Liver (tissue), 9 donors: Measurements from ENCODE around the gene RELCH. TPM values are rescaled to one million over a fixed set of nuclear protein-coding genes. Genes with fewer than 3 reads are reported as not detected.

Experiments
- DNase-seq: peaks from one replicate; pipeline ENCODE4 v3.0.0-alpha.2; 2017; ENCODE audit warnings: low spot score
- H3K27ac ChIP-seq, 2 donors: one replicate each; pipeline ENCODE4 v1.7.0; 2013; ENCODE audit warnings: inconsistent platforms in 2 of 2, low read length in 2 of 2, control low read depth in 1 of 2, low read depth in 1 of 2, mild to moderate bottlenecking in 1 of 2
- H3K27me3 ChIP-seq, 4 donors: one replicate each; pipeline versions ENCODE4 v1.6.1 to v1.7.0; 2013; ENCODE audit warnings: low read length in 3 of 4, inconsistent platforms in 1 of 4, mild to moderate bottlenecking in 1 of 4, moderate library complexity in 1 of 4; ENCODE audit not compliant: control insufficient read depth in 4 of 4, insufficient read depth in 4 of 4
- H3K36me3 ChIP-seq, 4 donors: one replicate each; pipeline versions ENCODE4 v1.6.1 to v1.7.0; 2013; ENCODE audit warnings: low read length in 3 of 4, mild to moderate bottlenecking in 3 of 4, low read depth in 1 of 4, moderate library complexity in 1 of 4; ENCODE audit not compliant: control insufficient read depth in 4 of 4, insufficient read depth in 3 of 4
- H3K4me1 ChIP-seq, 4 donors: one replicate each; pipeline versions ENCODE4 v1.6.1 to v1.7.0; 2013; ENCODE audit warnings: low read length in 3 of 4, mild to moderate bottlenecking in 3 of 4, moderate library complexity in 1 of 4; ENCODE audit not compliant: control insufficient read depth in 4 of 4, insufficient read depth in 4 of 4
- H3K4me3 ChIP-seq, 3 donors: one replicate each; pipeline versions ENCODE4 v1.6.1 to v1.7.0; 2013; ENCODE audit warnings: low read length in 3 of 3, control low read depth in 1 of 3, low read depth in 1 of 3, mild to moderate bottlenecking in 1 of 3
- H3K9ac ChIP-seq, 2 donors: one replicate each; pipeline ENCODE4 v1.7.0; 2013; ENCODE audit warnings: low read length in 2 of 2, mild to moderate bottlenecking in 2 of 2, moderate library complexity in 2 of 2, control low read depth in 1 of 2, low read depth in 1 of 2
- H3K9me3 ChIP-seq, 4 donors: one replicate each; pipeline versions ENCODE4 v1.6.1 to v1.7.0; 2013; ENCODE audit warnings: low read length in 3 of 4; ENCODE audit not compliant: control insufficient read depth in 4 of 4
- EGR1 ChIP-seq, 2 donors: IDR thresholded peaks; 2 replicates each; pipeline ENCODE4 v1.6.1; 2016 to 2018; ENCODE audit warnings: antibody characterized with exemption in 2 of 2, low read depth in 2 of 2
- FOXA2 ChIP-seq: IDR thresholded peaks from 2 replicates; pipeline ENCODE4 v1.6.1; 2016; ENCODE audit warnings: antibody characterized with exemption
- GABPA ChIP-seq, 2 donors: IDR thresholded peaks in 1 of 2; conservative IDR thresholded peaks in 1 of 2; 2 replicates each; pipeline ENCODE4 v1.6.1; 2016; ENCODE audit warnings: antibody characterized with exemption in 2 of 2, mild to moderate bottlenecking in 1 of 2, moderate library complexity in 1 of 2
- HNF4G ChIP-seq: IDR thresholded peaks from 2 replicates; pipeline ENCODE4 v1.6.1; 2016; ENCODE audit warnings: antibody characterized with exemption
- JUND ChIP-seq, 2 donors: IDR thresholded peaks; 2 replicates each; pipeline ENCODE4 v1.6.1; 2016; ENCODE audit warnings: antibody characterized with exemption in 2 of 2
- NR2F2 ChIP-seq: IDR thresholded peaks from 2 replicates; pipeline ENCODE4 v1.6.1; 2016; ENCODE audit warnings: antibody characterized with exemption
- RXRA ChIP-seq, 2 donors: IDR thresholded peaks; 2 replicates each; pipeline ENCODE4 v1.6.1; 2017 to 2018; ENCODE audit warnings: antibody characterized with exemption in 2 of 2, mild to moderate bottlenecking in 1 of 2
- SP1 ChIP-seq: IDR thresholded peaks from 2 replicates; pipeline ENCODE4 v1.6.1; 2018; ENCODE audit warnings: antibody characterized with exemption, mild to moderate bottlenecking
- TAF1 ChIP-seq: conservative IDR thresholded peaks from 2 replicates; pipeline ENCODE4 v1.6.1; 2016; ENCODE audit warnings: antibody characterized with exemption, mild to moderate bottlenecking
- YY1 ChIP-seq: IDR thresholded peaks from 2 replicates; pipeline ENCODE4 v1.6.1; 2016; ENCODE audit warnings: antibody characterized with exemption, mild to moderate bottlenecking
- WGBS: extraction: QIAGEN DNeasy Blood & Tissue Kit; methylation state at CpG from one replicate; pipeline ENCODE4 v1.1.7; 2013; 5-methylcytosine and 5-hydroxymethylcytosine counted together
- polyA plus RNA-seq, 2 donors: library from polyadenylated mRNA; stranded (reverse) in 1 of 2; unstranded in 1 of 2; fragments of 200-250 nt in 1 of 2; fragments of >200 nt in 1 of 2; fragmentation: Nextera tagmentation in 1 of 2; extraction: Ambion mirVana in 1 of 2; gene quantifications; one replicate each; pipeline versions ENCODE4 v1.2.1 to v1.2.3, GENCODE V29; 2013 to 2015
- total RNA-seq, 2 donors: library from RNA; depleted of rRNA; stranded (reverse); fragments of >200 nt; gene quantifications; one replicate each; pipeline ENCODE4 v1.2.3, GENCODE V29; 2014
- TF ChIP-seq, protein P1 (sequence below): fragments of 150-350 bp; IDR thresholded peaks from 2 replicates; pipeline ENCODE4 v1.5.1; 2017; ENCODE audit warnings: improper control_type of control experiment, low read depth, low read length; ENCODE audit not compliant: missing input control
- TF ChIP-seq, protein P2 (sequence below): IDR thresholded peaks from 2 replicates; pipeline ENCODE4 v1.6.1; 2016; ENCODE audit warnings: antibody characterized with exemption, mild to moderate bottlenecking
- TF ChIP-seq, protein P3 (sequence below): IDR thresholded peaks from 2 replicates; pipeline ENCODE4 v1.6.1; 2016; ENCODE audit warnings: antibody characterized with exemption
- TF ChIP-seq, protein P4 (sequence below): IDR thresholded peaks from 2 replicates; pipeline ENCODE4 v1.6.1; 2016; ENCODE audit warnings: antibody characterized with exemption
- donor health status: healthy.
- donor health status: healthy.
- donor health status: healthy.
- donor health status: healthy.
- donor health status: healthy.

Gene RELCH
- total and polyA plus RNA-seq, 4 donors, result 4.3 to 21.7 (median 11.0) TPM

DNA sequence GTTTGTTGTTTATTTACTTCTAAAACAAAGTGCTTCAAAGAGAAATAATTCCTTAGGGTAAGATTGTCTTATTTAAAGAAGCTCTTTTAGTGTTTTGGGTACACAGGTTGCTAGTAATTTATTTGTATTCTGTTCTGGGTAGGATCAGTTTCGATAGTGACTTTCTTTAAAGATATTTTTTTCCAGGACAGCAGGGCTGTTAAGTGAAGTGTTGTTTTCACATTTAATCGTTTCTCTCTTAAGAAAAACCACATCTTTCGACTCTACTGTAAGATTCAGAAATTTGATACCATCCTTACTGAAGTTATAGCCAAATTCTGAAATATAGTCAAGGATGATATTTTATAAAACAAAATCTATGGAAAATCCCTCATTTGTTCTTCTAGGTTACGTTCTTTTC, 155.8 kb downstream of the RELCH start:
- TF ChIP-seq YY1 (no peak), EGR1 (IDR thresholded peaks at IDR 0.05; ENCODE audit: low read depth in 2 of 2) (no peak), GABPA (IDR thresholded peaks at IDR 0.05 in 1 of 2, conservative IDR thresholded peaks at IDR 0.05 in 1 of 2) (no peak), NR2F2 (no peak), RXRA (IDR thresholded peaks at IDR 0.05) (no peak)
- Histone ChIP-seq H3K9me3 (no peaks in the 10 kb centered on the region), H3K9ac (no peak overlapping the region), H3K27me3 (no peaks in the 10 kb centered on the region), H3K27ac (no peak overlapping the region), H3K4me3 (no peak overlapping the region), H3K4me1 (no peaks in the 10 kb centered on the region), H3K36me3 (no peaks in the 10 kb centered on the region)
- DNase-seq, result no peak
- 91% methylated on average over 4 of the region's 4 CpGs for WGBS

DNA sequence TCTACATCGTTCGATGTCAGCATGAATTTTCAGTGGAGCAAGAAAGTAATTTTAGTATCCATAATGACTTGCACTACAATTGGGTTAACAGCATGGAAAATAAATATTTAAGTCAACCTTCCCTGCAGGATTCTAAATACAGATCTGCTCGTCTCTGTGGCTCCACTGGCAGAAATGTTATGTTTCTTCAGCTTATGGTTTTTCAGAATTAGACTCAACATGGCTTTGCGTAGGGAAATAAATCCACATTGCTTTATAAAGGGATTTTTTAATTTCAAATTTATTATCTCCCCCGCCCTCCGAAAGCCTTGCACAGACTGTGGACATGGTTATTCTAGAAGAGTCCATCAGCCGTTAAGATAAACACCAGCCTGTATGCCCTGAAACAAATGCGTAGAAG, 156.3 kb downstream of the RELCH start:
- H3K27me3 ChIP-seq, result no peaks in the 10 kb centered on the region
- H3K9me3 ChIP-seq, result no peaks in the 10 kb centered on the region
- H3K4me3 ChIP-seq, result no peak overlapping the region
- H3K4me1 ChIP-seq, result no peaks in the 10 kb centered on the region
- H3K9ac ChIP-seq, result no peak overlapping the region
- no peak overlapping the region for H3K27ac ChIP-seq
- no peaks in the 10 kb centered on the region for H3K36me3 ChIP-seq
- WGBS, result 93% methylated on average over 8 of the region's 8 CpGs
- DNase-seq, result no peak
- TF ChIP-seq NR2F2 (no peak), HNF4G (no peak), RXRA (IDR thresholded peaks at IDR 0.05) (no peak), JUND (IDR thresholded peaks at IDR 0.05) (no peak), YY1 (no peak), EGR1 (IDR thresholded peaks at IDR 0.05; ENCODE audit: low read depth in 2 of 2) (no peak), FOXA2 (no peak), SP1 (no peak), TAF1 (no peak)
- TF ChIP-seq, protein P1, sequence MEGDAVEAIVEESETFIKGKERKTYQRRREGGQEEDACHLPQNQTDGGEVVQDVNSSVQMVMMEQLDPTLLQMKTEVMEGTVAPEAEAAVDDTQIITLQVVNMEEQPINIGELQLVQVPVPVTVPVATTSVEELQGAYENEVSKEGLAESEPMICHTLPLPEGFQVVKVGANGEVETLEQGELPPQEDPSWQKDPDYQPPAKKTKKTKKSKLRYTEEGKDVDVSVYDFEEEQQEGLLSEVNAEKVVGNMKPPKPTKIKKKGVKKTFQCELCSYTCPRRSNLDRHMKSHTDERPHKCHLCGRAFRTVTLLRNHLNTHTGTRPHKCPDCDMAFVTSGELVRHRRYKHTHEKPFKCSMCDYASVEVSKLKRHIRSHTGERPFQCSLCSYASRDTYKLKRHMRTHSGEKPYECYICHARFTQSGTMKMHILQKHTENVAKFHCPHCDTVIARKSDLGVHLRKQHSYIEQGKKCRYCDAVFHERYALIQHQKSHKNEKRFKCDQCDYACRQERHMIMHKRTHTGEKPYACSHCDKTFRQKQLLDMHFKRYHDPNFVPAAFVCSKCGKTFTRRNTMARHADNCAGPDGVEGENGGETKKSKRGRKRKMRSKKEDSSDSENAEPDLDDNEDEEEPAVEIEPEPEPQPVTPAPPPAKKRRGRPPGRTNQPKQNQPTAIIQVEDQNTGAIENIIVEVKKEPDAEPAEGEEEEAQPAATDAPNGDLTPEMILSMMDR, result no peak
- TF ChIP-seq, protein P2, sequence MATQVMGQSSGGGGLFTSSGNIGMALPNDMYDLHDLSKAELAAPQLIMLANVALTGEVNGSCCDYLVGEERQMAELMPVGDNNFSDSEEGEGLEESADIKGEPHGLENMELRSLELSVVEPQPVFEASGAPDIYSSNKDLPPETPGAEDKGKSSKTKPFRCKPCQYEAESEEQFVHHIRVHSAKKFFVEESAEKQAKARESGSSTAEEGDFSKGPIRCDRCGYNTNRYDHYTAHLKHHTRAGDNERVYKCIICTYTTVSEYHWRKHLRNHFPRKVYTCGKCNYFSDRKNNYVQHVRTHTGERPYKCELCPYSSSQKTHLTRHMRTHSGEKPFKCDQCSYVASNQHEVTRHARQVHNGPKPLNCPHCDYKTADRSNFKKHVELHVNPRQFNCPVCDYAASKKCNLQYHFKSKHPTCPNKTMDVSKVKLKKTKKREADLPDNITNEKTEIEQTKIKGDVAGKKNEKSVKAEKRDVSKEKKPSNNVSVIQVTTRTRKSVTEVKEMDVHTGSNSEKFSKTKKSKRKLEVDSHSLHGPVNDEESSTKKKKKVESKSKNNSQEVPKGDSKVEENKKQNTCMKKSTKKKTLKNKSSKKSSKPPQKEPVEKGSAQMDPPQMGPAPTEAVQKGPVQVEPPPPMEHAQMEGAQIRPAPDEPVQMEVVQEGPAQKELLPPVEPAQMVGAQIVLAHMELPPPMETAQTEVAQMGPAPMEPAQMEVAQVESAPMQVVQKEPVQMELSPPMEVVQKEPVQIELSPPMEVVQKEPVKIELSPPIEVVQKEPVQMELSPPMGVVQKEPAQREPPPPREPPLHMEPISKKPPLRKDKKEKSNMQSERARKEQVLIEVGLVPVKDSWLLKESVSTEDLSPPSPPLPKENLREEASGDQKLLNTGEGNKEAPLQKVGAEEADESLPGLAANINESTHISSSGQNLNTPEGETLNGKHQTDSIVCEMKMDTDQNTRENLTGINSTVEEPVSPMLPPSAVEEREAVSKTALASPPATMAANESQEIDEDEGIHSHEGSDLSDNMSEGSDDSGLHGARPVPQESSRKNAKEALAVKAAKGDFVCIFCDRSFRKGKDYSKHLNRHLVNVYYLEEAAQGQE, result no peak
- TF ChIP-seq, protein P3, sequence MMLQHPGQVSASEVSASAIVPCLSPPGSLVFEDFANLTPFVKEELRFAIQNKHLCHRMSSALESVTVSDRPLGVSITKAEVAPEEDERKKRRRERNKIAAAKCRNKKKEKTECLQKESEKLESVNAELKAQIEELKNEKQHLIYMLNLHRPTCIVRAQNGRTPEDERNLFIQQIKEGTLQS, result no peak
- TF ChIP-seq, protein P4, sequence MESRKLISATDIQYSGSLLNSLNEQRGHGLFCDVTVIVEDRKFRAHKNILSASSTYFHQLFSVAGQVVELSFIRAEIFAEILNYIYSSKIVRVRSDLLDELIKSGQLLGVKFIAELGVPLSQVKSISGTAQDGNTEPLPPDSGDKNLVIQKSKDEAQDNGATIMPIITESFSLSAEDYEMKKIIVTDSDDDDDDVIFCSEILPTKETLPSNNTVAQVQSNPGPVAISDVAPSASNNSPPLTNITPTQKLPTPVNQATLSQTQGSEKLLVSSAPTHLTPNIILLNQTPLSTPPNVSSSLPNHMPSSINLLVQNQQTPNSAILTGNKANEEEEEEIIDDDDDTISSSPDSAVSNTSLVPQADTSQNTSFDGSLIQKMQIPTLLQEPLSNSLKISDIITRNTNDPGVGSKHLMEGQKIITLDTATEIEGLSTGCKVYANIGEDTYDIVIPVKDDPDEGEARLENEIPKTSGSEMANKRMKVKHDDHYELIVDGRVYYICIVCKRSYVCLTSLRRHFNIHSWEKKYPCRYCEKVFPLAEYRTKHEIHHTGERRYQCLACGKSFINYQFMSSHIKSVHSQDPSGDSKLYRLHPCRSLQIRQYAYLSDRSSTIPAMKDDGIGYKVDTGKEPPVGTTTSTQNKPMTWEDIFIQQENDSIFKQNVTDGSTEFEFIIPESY, result no peak
